Fibroblast of skin of abdomen (primary cell): ENCODE measurements around the gene SNRPA.
"Not testable (repeated sequence)": the region's sequence is repeated elsewhere in the genome, so short reads cannot be mapped to it uniquely, and the experiment has no call there.

ENCODE experiments used
- DNase-seq: peaks from one replicate; pipeline ENCODE4 v3.0.0-alpha.2; 2013

The SNRPA gene

GRCh38 chr19:40802300-40803169, 51.5 kb downstream of the SNRPA start:
- DNase-seq, result no peak

- DNase-seq, result no peak
Measured at GRCh38 chr19:40803170-40803856, 52.3 kb downstream of the SNRPA start.

GRCh38 chr19:40803857-40804782, 53.1 kb downstream of the SNRPA start:
- no peak for DNase-seq

- no peak for DNase-seq
Measured at GRCh38 chr19:40804783-40805242, 53.8 kb downstream of the SNRPA start.

GRCh38 chr19:40805258-40805868, 54.4 kb downstream of the SNRPA start:
- no peak for DNase-seq

- DNase-seq, result peak; percentile 96
Measured at GRCh38 chr19:40806423-40807146, 55.6 kb downstream of the SNRPA start.

- DNase-seq, result no peak
Measured at GRCh38 chr19:40807147-40808020, 56.4 kb downstream of the SNRPA start.

- DNase-seq, result no peak
Measured at GRCh38 chr19:40808021-40808325, 57.0 kb downstream of the SNRPA start.

GRCh38 chr19:40808497-40808896, 57.5 kb downstream of the SNRPA start:
- DNase-seq, result no peak

- no peak for DNase-seq
Measured at GRCh38 chr19:40809358-40810086, 58.5 kb downstream of the SNRPA start.

GRCh38 chr19:40810160-40810559, 59.2 kb downstream of the SNRPA start:
- DNase-seq, result no peak

GRCh38 chr19:40810649-40811408, 59.8 kb downstream of the SNRPA start:
- peak; percentile 70 for DNase-seq

- no peak for DNase-seq
Measured at GRCh38 chr19:40811478-40812341, 60.7 kb downstream of the SNRPA start.

GRCh38 chr19:40812571-40812970, 61.6 kb downstream of the SNRPA start:
- not testable (repeated sequence) for DNase-seq

GRCh38 chr19:40813182-40813581, 62.2 kb downstream of the SNRPA start:
- no peak for DNase-seq
